Measurements from ENCODE around the gene GPA33. TPM values are rescaled to one million over a fixed set of nuclear protein-coding genes. Genes with fewer than 3 reads are reported as not detected.

The GPA33 gene
- polyA plus RNA-seq, 2 of the 4 experiments (the other 2 are of a cell fraction) = not detected

DNA sequence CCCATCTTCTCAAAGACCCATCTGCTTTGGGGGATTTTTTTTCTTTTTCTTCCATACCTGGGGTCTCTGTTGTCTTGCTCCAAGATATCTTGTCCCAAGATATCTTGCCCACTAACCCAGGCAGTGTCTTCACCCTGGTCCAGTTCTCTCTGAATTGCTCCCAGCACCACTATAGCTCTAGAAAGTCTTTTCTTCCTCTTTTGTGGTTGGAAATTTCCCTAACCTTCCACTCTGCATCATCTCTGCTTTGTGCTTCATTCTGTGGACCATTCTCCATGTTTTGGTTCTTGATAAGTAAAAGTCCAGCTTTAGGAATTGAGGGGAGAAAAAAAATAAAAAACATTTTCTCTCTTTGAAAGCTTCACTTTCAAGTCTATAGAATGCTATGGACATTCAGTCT lies 24.5 kb upstream of the GPA33 start:
- no peak for FAIRE-seq
- H3K4me3 ChIP-seq = no peak overlapping the region
- no peak for TF ChIP-seq HOXA7 (CRISPR knock-in tag; IDR thresholded peaks at IDR 0.05)
- no peak for TF ChIP-seq CHD4 (IDR thresholded peaks at IDR 0.05; ENCODE audit: borderline replicate concordance)
- no peak for TF ChIP-seq RFX5 (IDR thresholded peaks at IDR 0.05)
- TF ChIP-seq RNF2 (IDR thresholded peaks at IDR 0.05; ENCODE audit: borderline replicate concordance, low read depth) = no peak
- TF ChIP-seq, protein P1, sequence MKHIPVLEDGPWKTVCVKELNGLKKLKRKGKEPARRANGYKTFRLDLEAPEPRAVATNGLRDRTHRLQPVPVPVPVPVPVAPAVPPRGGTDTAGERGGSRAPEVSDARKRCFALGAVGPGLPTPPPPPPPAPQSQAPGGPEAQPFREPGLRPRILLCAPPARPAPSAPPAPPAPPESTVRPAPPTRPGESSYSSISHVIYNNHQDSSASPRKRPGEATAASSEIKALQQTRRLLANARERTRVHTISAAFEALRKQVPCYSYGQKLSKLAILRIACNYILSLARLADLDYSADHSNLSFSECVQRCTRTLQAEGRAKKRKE (CRISPR knock-in tag; IDR thresholded peaks at IDR 0.05; ENCODE audit: low read depth) = no peak
- TF ChIP-seq HOXB13 (CRISPR knock-in tag; IDR thresholded peaks at IDR 0.05; ENCODE audit: low read depth) = no peak
- no peak for TF ChIP-seq CBX8 (IDR thresholded peaks at IDR 0.05)
- TF ChIP-seq SMC3 (IDR thresholded peaks at IDR 0.05) = no peak
- no peak for TF ChIP-seq SREBF2 (IDR thresholded peaks at IDR 0.05)
- TF ChIP-seq, protein P2, sequence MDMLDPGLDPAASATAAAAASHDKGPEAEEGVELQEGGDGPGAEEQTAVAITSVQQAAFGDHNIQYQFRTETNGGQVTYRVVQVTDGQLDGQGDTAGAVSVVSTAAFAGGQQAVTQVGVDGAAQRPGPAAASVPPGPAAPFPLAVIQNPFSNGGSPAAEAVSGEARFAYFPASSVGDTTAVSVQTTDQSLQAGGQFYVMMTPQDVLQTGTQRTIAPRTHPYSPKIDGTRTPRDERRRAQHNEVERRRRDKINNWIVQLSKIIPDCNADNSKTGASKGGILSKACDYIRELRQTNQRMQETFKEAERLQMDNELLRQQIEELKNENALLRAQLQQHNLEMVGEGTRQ (IDR thresholded peaks at IDR 0.05) = no peak
- TF ChIP-seq MYC (IDR thresholded peaks at IDR 0.05; ENCODE audit: borderline replicate concordance, low read length) = no peak
- TF ChIP-seq, protein P3, sequence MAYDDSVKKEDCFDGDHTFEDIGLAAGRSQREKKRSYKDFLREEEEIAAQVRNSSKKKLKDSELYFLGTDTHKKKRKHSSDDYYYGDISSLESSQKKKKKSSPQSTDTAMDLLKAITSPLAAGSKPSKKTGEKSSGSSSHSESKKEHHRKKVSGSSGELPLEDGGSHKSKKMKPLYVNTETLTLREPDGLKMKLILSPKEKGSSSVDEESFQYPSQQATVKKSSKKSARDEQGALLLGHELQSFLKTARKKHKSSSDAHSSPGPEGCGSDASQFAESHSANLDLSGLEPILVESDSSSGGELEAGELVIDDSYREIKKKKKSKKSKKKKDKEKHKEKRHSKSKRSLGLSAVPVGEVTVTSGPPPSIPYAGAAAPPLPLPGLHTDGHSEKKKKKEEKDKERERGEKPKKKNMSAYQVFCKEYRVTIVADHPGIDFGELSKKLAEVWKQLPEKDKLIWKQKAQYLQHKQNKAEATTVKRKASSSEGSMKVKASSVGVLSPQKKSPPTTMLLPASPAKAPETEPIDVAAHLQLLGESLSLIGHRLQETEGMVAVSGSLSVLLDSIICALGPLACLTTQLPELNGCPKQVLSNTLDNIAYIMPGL (CRISPR knock-in tag; IDR thresholded peaks at IDR 0.05; ENCODE audit: borderline replicate concordance) = no peak
- TF ChIP-seq BHLHE40 (IDR thresholded peaks at IDR 0.05; ENCODE audit: low read depth, low read length) = no peak
- TF ChIP-seq POLR2A (IDR thresholded peaks at IDR 0.05; ENCODE audit: low read length) = no peak
- no peak for TF ChIP-seq EP300 (IDR thresholded peaks at IDR 0.05)
- no peak for TF ChIP-seq POLR2AphosphoS2 (conservative IDR thresholded peaks at IDR 0.05; ENCODE audit: low read length)
- TF ChIP-seq, protein P4, sequence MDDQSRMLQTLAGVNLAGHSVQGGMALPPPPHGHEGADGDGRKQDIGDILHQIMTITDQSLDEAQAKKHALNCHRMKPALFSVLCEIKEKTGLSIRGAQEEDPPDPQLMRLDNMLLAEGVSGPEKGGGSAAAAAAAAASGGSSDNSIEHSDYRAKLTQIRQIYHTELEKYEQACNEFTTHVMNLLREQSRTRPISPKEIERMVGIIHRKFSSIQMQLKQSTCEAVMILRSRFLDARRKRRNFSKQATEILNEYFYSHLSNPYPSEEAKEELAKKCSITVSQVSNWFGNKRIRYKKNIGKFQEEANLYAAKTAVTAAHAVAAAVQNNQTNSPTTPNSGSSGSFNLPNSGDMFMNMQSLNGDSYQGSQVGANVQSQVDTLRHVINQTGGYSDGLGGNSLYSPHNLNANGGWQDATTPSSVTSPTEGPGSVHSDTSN (IDR thresholded peaks at IDR 0.05) = no peak
- TF ChIP-seq ESRRA (IDR thresholded peaks at IDR 0.05; ENCODE audit: borderline replicate concordance, low read length) = no peak
- no peak for TF ChIP-seq HEYL (CRISPR knock-in tag; IDR thresholded peaks at IDR 0.05)
- TF ChIP-seq FOSB (CRISPR knock-in tag; IDR thresholded peaks at IDR 0.05) = no peak

DNA sequence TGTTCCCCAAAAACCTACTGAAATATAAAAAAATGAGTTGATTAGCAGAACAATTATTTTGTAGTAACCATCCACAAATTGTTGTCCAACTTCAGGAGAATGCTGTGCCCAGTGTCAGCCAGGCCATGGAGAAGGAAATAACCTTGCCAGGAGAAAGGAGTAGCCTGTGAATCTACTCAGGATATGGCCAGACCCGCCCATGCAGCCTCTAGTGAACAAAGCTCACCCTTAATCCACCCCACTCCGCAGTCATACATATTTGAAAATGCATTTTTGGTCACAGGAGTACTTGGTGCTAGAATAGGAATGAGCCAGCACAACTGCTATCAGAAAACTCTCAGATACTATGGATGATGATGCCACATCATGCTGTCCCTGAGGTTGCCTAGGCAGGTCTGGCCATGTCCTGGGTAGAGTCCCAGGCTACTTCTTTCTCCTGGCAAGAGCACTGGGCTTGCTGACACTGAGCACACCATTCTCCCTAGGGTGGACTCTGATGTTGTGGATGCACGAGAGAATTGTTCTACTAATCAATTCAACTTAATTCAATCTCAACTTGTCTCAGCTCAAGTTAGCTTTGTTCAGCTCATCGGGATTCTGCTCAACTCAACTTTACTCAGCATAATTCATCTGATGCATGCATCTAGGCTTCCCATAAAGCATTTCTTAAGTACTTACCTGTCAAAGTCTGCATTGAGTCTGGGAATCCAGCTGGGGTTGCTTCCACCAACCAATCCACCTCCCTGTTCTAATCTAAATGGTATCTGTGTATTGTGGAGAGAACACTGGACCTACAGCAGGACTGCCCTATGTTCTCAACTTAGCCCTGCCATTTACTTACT lies 21.9 kb upstream of the GPA33 start:
- 23% methylated on average over 4 of the region's 4 CpGs for WGBS (ENCODE audit: missing lambda C conversion rate)
- ChIA-PET CTCF (interaction anchor here (0.9 to 1.0 kb wide), 3 partner anchors 13 to 45 kb away, joined by 3 to 4 read pairs (median 3); no protein-coding TSS in a partner anchor), POLR2A (no interaction called here)
- no peak overlapping the region for H3K4me3 ChIP-seq
- ATAC-seq (no peak), DNase-seq (ENCODE audit: low read depth in 1 of 2, low spot score in 1 of 2) (no peak), FAIRE-seq (no peak)
- no peak overlapping the region for H3K4me2 ChIP-seq
- no peak overlapping the region for H3K27ac ChIP-seq
- no peaks in the 10 kb centered on the region for H3K4me1 ChIP-seq
- no peaks in the 10 kb centered on the region for H3K9me3 ChIP-seq
- TF ChIP-seq SREBF2 (IDR thresholded peaks at IDR 0.05) = no peak
- no peak for TF ChIP-seq BHLHE40 (IDR thresholded peaks at IDR 0.05; ENCODE audit: low read depth, low read length)
- no peak for TF ChIP-seq RAD21 (conservative IDR thresholded peaks at IDR 0.05 in 1 of 2, IDR thresholded peaks at IDR 0.05 in 1 of 2)
- no peak for TF ChIP-seq EHMT2 (IDR thresholded peaks at IDR 0.05; ENCODE audit: low read depth)
- TF ChIP-seq POLR2AphosphoS2 (conservative IDR thresholded peaks at IDR 0.05; ENCODE audit: low read length) = no peak
- TF ChIP-seq HEYL (CRISPR knock-in tag; IDR thresholded peaks at IDR 0.05) = no peak
- TF ChIP-seq NR3C1 (IDR thresholded peaks at IDR 0.05) = no peak
- TF ChIP-seq RCOR1 (IDR thresholded peaks at IDR 0.05; ENCODE audit: low read depth, low read length) = no peak
- TF ChIP-seq, protein P5, sequence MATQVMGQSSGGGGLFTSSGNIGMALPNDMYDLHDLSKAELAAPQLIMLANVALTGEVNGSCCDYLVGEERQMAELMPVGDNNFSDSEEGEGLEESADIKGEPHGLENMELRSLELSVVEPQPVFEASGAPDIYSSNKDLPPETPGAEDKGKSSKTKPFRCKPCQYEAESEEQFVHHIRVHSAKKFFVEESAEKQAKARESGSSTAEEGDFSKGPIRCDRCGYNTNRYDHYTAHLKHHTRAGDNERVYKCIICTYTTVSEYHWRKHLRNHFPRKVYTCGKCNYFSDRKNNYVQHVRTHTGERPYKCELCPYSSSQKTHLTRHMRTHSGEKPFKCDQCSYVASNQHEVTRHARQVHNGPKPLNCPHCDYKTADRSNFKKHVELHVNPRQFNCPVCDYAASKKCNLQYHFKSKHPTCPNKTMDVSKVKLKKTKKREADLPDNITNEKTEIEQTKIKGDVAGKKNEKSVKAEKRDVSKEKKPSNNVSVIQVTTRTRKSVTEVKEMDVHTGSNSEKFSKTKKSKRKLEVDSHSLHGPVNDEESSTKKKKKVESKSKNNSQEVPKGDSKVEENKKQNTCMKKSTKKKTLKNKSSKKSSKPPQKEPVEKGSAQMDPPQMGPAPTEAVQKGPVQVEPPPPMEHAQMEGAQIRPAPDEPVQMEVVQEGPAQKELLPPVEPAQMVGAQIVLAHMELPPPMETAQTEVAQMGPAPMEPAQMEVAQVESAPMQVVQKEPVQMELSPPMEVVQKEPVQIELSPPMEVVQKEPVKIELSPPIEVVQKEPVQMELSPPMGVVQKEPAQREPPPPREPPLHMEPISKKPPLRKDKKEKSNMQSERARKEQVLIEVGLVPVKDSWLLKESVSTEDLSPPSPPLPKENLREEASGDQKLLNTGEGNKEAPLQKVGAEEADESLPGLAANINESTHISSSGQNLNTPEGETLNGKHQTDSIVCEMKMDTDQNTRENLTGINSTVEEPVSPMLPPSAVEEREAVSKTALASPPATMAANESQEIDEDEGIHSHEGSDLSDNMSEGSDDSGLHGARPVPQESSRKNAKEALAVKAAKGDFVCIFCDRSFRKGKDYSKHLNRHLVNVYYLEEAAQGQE (IDR thresholded peaks at IDR 0.05) = no peak
- TF ChIP-seq, protein P6, sequence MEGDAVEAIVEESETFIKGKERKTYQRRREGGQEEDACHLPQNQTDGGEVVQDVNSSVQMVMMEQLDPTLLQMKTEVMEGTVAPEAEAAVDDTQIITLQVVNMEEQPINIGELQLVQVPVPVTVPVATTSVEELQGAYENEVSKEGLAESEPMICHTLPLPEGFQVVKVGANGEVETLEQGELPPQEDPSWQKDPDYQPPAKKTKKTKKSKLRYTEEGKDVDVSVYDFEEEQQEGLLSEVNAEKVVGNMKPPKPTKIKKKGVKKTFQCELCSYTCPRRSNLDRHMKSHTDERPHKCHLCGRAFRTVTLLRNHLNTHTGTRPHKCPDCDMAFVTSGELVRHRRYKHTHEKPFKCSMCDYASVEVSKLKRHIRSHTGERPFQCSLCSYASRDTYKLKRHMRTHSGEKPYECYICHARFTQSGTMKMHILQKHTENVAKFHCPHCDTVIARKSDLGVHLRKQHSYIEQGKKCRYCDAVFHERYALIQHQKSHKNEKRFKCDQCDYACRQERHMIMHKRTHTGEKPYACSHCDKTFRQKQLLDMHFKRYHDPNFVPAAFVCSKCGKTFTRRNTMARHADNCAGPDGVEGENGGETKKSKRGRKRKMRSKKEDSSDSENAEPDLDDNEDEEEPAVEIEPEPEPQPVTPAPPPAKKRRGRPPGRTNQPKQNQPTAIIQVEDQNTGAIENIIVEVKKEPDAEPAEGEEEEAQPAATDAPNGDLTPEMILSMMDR (IDR thresholded peaks at IDR 0.05) = no peak
- no peak for TF ChIP-seq SMC3 (IDR thresholded peaks at IDR 0.05)

More for the DNA sequence above, 24.5 kb upstream of the GPA33 start:
- ATAC-seq = no peak
- no peak overlapping the region for H3K27ac ChIP-seq
- ChIA-PET CTCF (interaction anchor here (1.6 kb wide), 2 partner anchors 22 to 55 kb away, joined by 3 to 5 read pairs; no protein-coding TSS in a partner anchor), POLR2A (no interaction called here)
- no peaks in the 10 kb centered on the region for H3K4me1 ChIP-seq
- no peak for DNase-seq (ENCODE audit: low read depth in 1 of 2, low spot score in 1 of 2)
- H3K4me2 ChIP-seq = no peak overlapping the region
- H3K9me3 ChIP-seq = no peaks in the 10 kb centered on the region
